OCI-LY7 (cell line): ENCODE measurements around the gene ACTRT2.

Experiments
- EZH2phosphoT487 ChIP-seq: fragments of 200-600 bp; sonication (generic); IDR thresholded peaks from 2 replicates; pipeline ENCODE4 v1.6.1; 2018; ENCODE audit warnings: low read depth, borderline replicate concordance, mild to moderate bottlenecking, mixed run types, antibody characterized with exemption, low read length, moderate library complexity, mixed read lengths
- TF ChIP-seq, protein P1 (sequence below): fragments of 200-600 bp; sonication (generic); conservative IDR thresholded peaks from 2 replicates; pipeline ENCODE4 v1.5.1; 2014; ENCODE audit warnings: mild to moderate bottlenecking, antibody characterized with exemption, low read length, moderate library complexity, mixed read lengths

DNA sequence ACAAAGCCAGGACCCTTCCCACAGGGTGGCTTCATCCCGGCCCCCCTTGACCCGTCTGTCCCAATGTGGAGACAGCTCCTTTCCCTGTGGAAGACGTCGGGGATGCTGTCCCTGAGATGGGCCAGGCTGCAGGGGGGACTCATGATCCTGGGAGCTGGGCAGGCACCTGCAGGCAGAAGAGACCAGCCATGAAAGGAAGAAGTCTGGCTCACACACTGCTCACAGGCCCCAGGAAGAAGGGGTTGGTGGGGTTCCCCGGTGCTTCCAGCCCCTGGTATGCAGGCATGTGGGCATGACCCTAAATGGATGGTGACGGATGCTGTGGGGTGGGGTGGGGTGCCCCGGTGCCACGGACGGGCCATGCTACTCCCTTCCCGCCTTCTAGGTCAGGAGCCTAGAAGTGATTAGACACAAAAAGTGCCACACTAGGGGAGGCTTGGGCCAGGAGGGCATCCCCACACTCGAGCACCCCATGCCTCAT lies 8.3 kb downstream of the ACTRT2 start:
- TF ChIP-seq, protein P1, sequence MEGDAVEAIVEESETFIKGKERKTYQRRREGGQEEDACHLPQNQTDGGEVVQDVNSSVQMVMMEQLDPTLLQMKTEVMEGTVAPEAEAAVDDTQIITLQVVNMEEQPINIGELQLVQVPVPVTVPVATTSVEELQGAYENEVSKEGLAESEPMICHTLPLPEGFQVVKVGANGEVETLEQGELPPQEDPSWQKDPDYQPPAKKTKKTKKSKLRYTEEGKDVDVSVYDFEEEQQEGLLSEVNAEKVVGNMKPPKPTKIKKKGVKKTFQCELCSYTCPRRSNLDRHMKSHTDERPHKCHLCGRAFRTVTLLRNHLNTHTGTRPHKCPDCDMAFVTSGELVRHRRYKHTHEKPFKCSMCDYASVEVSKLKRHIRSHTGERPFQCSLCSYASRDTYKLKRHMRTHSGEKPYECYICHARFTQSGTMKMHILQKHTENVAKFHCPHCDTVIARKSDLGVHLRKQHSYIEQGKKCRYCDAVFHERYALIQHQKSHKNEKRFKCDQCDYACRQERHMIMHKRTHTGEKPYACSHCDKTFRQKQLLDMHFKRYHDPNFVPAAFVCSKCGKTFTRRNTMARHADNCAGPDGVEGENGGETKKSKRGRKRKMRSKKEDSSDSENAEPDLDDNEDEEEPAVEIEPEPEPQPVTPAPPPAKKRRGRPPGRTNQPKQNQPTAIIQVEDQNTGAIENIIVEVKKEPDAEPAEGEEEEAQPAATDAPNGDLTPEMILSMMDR = no peak
- TF ChIP-seq EZH2phosphoT487 = no peak
